Stimulated activated CD8-positive, alpha-beta memory T cell treated with anti-CD3 and anti-CD28 coated beads, Interleukin-2, amount 100 ng/mL, for 48 hours (primary cell): ENCODE data around the gene CACNA2D3.

Experiments used
- DNase-seq, 2 donors: peaks; one replicate each; pipeline ENCODE4 v3.0.0-alpha.2; 2020; ENCODE audit warnings: low read depth in 2 of 2

Gene CACNA2D3

GRCh38 chr3:55006244-55006676, 883.9 kb downstream of the CACNA2D3 start:
- DNase-seq, result no peak

- DNase-seq, result no peak
Observed at GRCh38 chr3:55007971-55008370, 885.6 kb downstream of the CACNA2D3 start.

- no peak for DNase-seq
Observed at GRCh38 chr3:55009372-55009771, 887.0 kb downstream of the CACNA2D3 start.

- DNase-seq, result no peak
Observed at GRCh38 chr3:55012091-55012490, 889.7 kb downstream of the CACNA2D3 start.

GRCh38 chr3:55013145-55013925, 891.0 kb downstream of the CACNA2D3 start:
- no peak for DNase-seq

- DNase-seq, result no peak
Observed at GRCh38 chr3:55014081-55014480, 891.7 kb downstream of the CACNA2D3 start.

- DNase-seq, result no peak
Observed at GRCh38 chr3:55014906-55015305, 892.6 kb downstream of the CACNA2D3 start.

- no peak for DNase-seq
Observed at GRCh38 chr3:55017876-55018275, 895.5 kb downstream of the CACNA2D3 start.

GRCh38 chr3:55030938-55031337, 908.6 kb downstream of the CACNA2D3 start:
- no peak for DNase-seq

- no peak for DNase-seq
Observed at GRCh38 chr3:55036883-55037577, 914.7 kb downstream of the CACNA2D3 start.

- no peak for DNase-seq
Observed at GRCh38 chr3:55042591-55042990, 920.2 kb downstream of the CACNA2D3 start.

GRCh38 chr3:55044486-55044885, 922.1 kb downstream of the CACNA2D3 start:
- DNase-seq, result no peak

GRCh38 chr3:55059027-55059629, 936.8 kb downstream of the CACNA2D3 start:
- DNase-seq, result no peak

- no peak for DNase-seq
Observed at GRCh38 chr3:55060896-55061719, 938.8 kb downstream of the CACNA2D3 start.

- DNase-seq, result no peak
Observed at GRCh38 chr3:55061720-55062034, 939.3 kb downstream of the CACNA2D3 start.

- DNase-seq, result no peak
Observed at GRCh38 chr3:55064164-55064563, 941.8 kb downstream of the CACNA2D3 start.

GRCh38 chr3:55065331-55065730, 943.0 kb downstream of the CACNA2D3 start:
- no peak for DNase-seq

GRCh38 chr3:55066551-55067047, 944.2 kb downstream of the CACNA2D3 start:
- no peak for DNase-seq

- no peak for DNase-seq
Observed at GRCh38 chr3:55069950-55070349, 947.6 kb downstream of the CACNA2D3 start.

- DNase-seq, result no peak
Observed at GRCh38 chr3:55074796-55075195, 952.4 kb downstream of the CACNA2D3 start.

GRCh38 chr3:55075846-55076245, 953.5 kb downstream of the CACNA2D3 start:
- DNase-seq, result no peak

GRCh38 chr3:55077726-55078125, 955.4 kb downstream of the CACNA2D3 start:
- DNase-seq, result no peak
